HL-60 (cell line): ENCODE results near the gene ENDOV.
A peak's percentile ranks its signal among the peaks of the same experiment; 100 is the strongest.

Source experiments
- DNase-seq, 2 experiments: peaks; one replicate each; pipeline ENCODE4 v3.0.0-alpha.2; 2010 to 2020; ENCODE audit warnings: low read depth in 1 of 2, low spot score in 1 of 2
- H3K27ac ChIP-seq: fragments of 250-450 bp; sonication (Bioruptor Pico); replicated peaks from 2 replicates; pipeline ENCODE4 v1.5.1; 2020; ENCODE audit warnings: mild to moderate bottlenecking, moderate library complexity
- H3K27me3 ChIP-seq: fragments of 250-450 bp; sonication (Bioruptor Pico); 2 replicates; pipeline ENCODE4 v1.5.1; 2021; ENCODE audit warnings: mild to moderate bottlenecking, moderate library complexity; ENCODE audit not compliant: insufficient read depth, poor library complexity, severe bottlenecking
- H3K4me3 ChIP-seq: replicated peaks from 2 replicates; pipeline ENCODE4 v1.5.1; 2011; ENCODE audit warnings: mild to moderate bottlenecking, control low read depth, low read length; ENCODE audit not compliant: insufficient read depth
- CTCF ChIP-seq: IDR thresholded peaks from one replicate; pipeline ENCODE4 v1.5.1; 2011; ENCODE audit warnings: low read length, control low read depth, inconsistent platforms; ENCODE audit not compliant: insufficient read depth
- GABPA ChIP-seq: IDR thresholded peaks from 2 replicates; pipeline ENCODE4 v1.6.1; 2012; ENCODE audit warnings: low read depth
- POLR2AphosphoS5 ChIP-seq: IDR thresholded peaks from 2 replicates; pipeline ENCODE4 v1.6.1; 2012; ENCODE audit warnings: low read depth
- REST ChIP-seq: IDR thresholded peaks from 2 replicates; pipeline ENCODE4 v1.6.1; 2012; ENCODE audit warnings: low read depth; ENCODE audit not compliant: insufficient replicate concordance
- SPI1 ChIP-seq: IDR thresholded peaks from 2 replicates; pipeline ENCODE4 v1.6.1; 2012; ENCODE audit warnings: low read depth, mild to moderate bottlenecking, borderline replicate concordance

Gene ENDOV

GRCh38 chr17:80475910-80476876 is 61.2 kb downstream of the ENDOV start, which contains the start of gene NPTX1:
TSS of gene NPTX1 (minus strand) at chr17:80476607. CDS start at chr17:80476446, 161 bp downstream.
- no peak for DNase-seq
- H3K27me3 ChIP-seq, result peaks cover 76% of the 10 kb centered on the region
- TF ChIP-seq POLR2AphosphoS5 (no peak), SPI1 (no peak)
- H3K4me3 ChIP-seq, result no peak within 1 kb of the TSS
- H3K27ac ChIP-seq, result no peak within 1 kb of the TSS

- Histone ChIP-seq H3K27me3 (peaks cover 75% of the 10 kb centered on the region), H3K4me3 (no peak overlapping the region), H3K27ac (no peak overlapping the region)
- TF ChIP-seq POLR2AphosphoS5 (no peak), SPI1 (no peak), GABPA (no peak), CTCF (no peak), REST (no peak)
- no peak for DNase-seq
Measured at GRCh38 chr17:80476877-80477646, 62.1 kb downstream of the ENDOV start.

GRCh38 chr17:80477647-80478478 is 62.9 kb downstream of the ENDOV start:
- peak in 1 of 2 experiments; percentile 20 for DNase-seq
- H3K4me3 ChIP-seq, result no peak overlapping the region
- H3K27ac ChIP-seq, result no peak overlapping the region
- TF ChIP-seq REST (no peak), SPI1 (no peak), CTCF (no peak), POLR2AphosphoS5 (no peak), GABPA (no peak)
- peaks cover 69% of the 10 kb centered on the region for H3K27me3 ChIP-seq
